Trophoblast cell (in vitro differentiated cells and primary cell): ENCODE data around the gene SLC25A33. TPM values are rescaled to one million over a fixed set of nuclear protein-coding genes. Genes with fewer than 3 reads are reported as not detected.

Experiments
- DNase-seq, 2 donors: peaks; one replicate each; pipeline ENCODE4 v3.0.0-alpha.2; 2016
- H2AFZ ChIP-seq: 2 replicates; pipeline ENCODE4 v1.6.1; 2013; ENCODE audit warnings: low read length, moderate library complexity, mild to moderate bottlenecking; ENCODE audit not compliant: insufficient read depth, poor library complexity
- H2AK5ac ChIP-seq: 2 replicates; pipeline ENCODE4 v1.6.1; 2013; ENCODE audit warnings: mild to moderate bottlenecking, low read length
- H2BK120ac ChIP-seq: 2 replicates; pipeline ENCODE4 v1.6.1; 2013; ENCODE audit warnings: low read length, mild to moderate bottlenecking, moderate library complexity; ENCODE audit not compliant: insufficient read depth, poor library complexity
- H2BK12ac ChIP-seq: 2 replicates; pipeline ENCODE4 v1.6.1; 2013; ENCODE audit warnings: mild to moderate bottlenecking, low read length, moderate library complexity
- H2BK5ac ChIP-seq: 2 replicates; pipeline ENCODE4 v1.6.1; 2013; ENCODE audit warnings: low read length, low read depth, moderate library complexity, mild to moderate bottlenecking; ENCODE audit not compliant: poor library complexity
- H3K14ac ChIP-seq: 2 replicates; pipeline ENCODE4 v1.6.1; 2013; ENCODE audit warnings: mild to moderate bottlenecking, low read length
- H3K18ac ChIP-seq: 2 replicates; pipeline ENCODE4 v1.6.1; 2013; ENCODE audit warnings: mild to moderate bottlenecking, low read length
- H3K23ac ChIP-seq: 2 replicates; pipeline ENCODE4 v1.6.1; 2013; ENCODE audit warnings: low read length
- H3K27ac ChIP-seq: 2 replicates; pipeline ENCODE4 v1.5.1; 2013; ENCODE audit warnings: low read depth, mild to moderate bottlenecking, inconsistent platforms, low read length, moderate library complexity
- H3K27me3 ChIP-seq: 2 replicates; pipeline ENCODE4 v1.6.1; 2013; ENCODE audit warnings: inconsistent platforms, mild to moderate bottlenecking, low read length, moderate library complexity; ENCODE audit not compliant: insufficient read depth
- H3K36me3 ChIP-seq, 2 experiments: 1 replicate in 1 of 2; 2 replicates in 1 of 2; pipeline ENCODE4 v1.6.1; 2013; ENCODE audit warnings: low read length in 2 of 2, mild to moderate bottlenecking in 2 of 2, moderate library complexity in 1 of 2; ENCODE audit not compliant: insufficient read depth in 2 of 2, control insufficient read depth in 1 of 2
- H3K4ac ChIP-seq: 2 replicates; pipeline ENCODE4 v1.6.1; 2013; ENCODE audit warnings: low read depth, mild to moderate bottlenecking, low read length, moderate library complexity
- H3K4me1 ChIP-seq, 2 experiments: 1 replicate in 1 of 2; 2 replicates in 1 of 2; pipeline ENCODE4 v1.6.1; 2013; ENCODE audit warnings: low read length in 2 of 2, mild to moderate bottlenecking in 2 of 2, moderate library complexity in 1 of 2; ENCODE audit not compliant: insufficient read depth in 2 of 2, control insufficient read depth in 1 of 2
- H3K4me2 ChIP-seq: 2 replicates; pipeline ENCODE4 v1.6.1; 2013; ENCODE audit warnings: inconsistent platforms, mild to moderate bottlenecking, low read length, moderate library complexity
- H3K4me3 ChIP-seq: 2 replicates; pipeline ENCODE4 v1.5.1; 2013; ENCODE audit warnings: mild to moderate bottlenecking, low read depth, low read length, inconsistent platforms
- H3K79me1 ChIP-seq: one replicate; pipeline ENCODE4 v1.6.1; 2013; ENCODE audit warnings: low read length
- H3K79me2 ChIP-seq: 2 replicates; pipeline ENCODE4 v1.6.1; 2013; ENCODE audit warnings: low read length, mild to moderate bottlenecking; ENCODE audit not compliant: control insufficient read depth, insufficient read depth, poor library complexity
- H3K9ac ChIP-seq: 2 replicates; pipeline ENCODE4 v1.6.1; 2013; ENCODE audit warnings: mild to moderate bottlenecking, low read length
- H3K9me3 ChIP-seq: 2 replicates; pipeline ENCODE4 v1.6.1; 2013; ENCODE audit warnings: low read depth, mild to moderate bottlenecking, control low read depth, inconsistent platforms, low read length; ENCODE audit not compliant: insufficient read depth
- H4K12ac ChIP-seq: 2 replicates; pipeline ENCODE4 v1.6.1; 2013; ENCODE audit warnings: low read depth, mild to moderate bottlenecking, low read length, moderate library complexity
- H4K8ac ChIP-seq: 2 replicates; pipeline ENCODE4 v1.6.1; 2013; ENCODE audit warnings: low read depth, mild to moderate bottlenecking, low read length, moderate library complexity
- H4K91ac ChIP-seq: one replicate; pipeline ENCODE4 v1.6.1; 2013; ENCODE audit warnings: low read depth, mild to moderate bottlenecking, low read length, moderate library complexity
- WGBS: extraction: QIAGEN DNeasy Blood & Tissue Kit; methylation state at CpG from one replicate; pipeline ENCODE4 v1.1.7; 2013; ENCODE audit warnings: missing lambda C conversion rate; ENCODE audit not compliant: insufficient read length, insufficient coverage; ENCODE audit errors: extremely low coverage; 5-methylcytosine and 5-hydroxymethylcytosine counted together
- polyA plus RNA-seq: library from polyadenylated mRNA; stranded (reverse); fragments of 200-250 nt; gene quantifications from 2 replicates; pipeline ENCODE4 v1.2.3, GENCODE V29; 2013

SLC25A33 gene
- 4.8 and 5.0 TPM in 2 replicates for polyA plus RNA-seq

- H3K9me3 ChIP-seq: no peaks in the 10 kb centered on the region
- no peak within 1 kb of the TSS for H2AK5ac ChIP-seq
- H3K36me3 ChIP-seq: no peaks in the 10 kb centered on the region
- H3K27ac ChIP-seq: peak within 1 kb of the TSS; percentile 12
- no peak within 1 kb of the TSS for H2BK5ac ChIP-seq
- no peak within 1 kb of the TSS for H2BK120ac ChIP-seq
- peak within 1 kb of the TSS; percentile 5 for H4K8ac ChIP-seq
- no peaks in the 10 kb centered on the region for H3K27me3 ChIP-seq
- H4K12ac ChIP-seq: no peak within 1 kb of the TSS
- H3K79me1 ChIP-seq: peaks cover 4% of the 10 kb centered on the region
- peak within 1 kb of the TSS; percentile 1 for H3K4ac ChIP-seq
- WGBS: no CpG with 5 or more reads among the region's 92 CpGs
- H3K23ac ChIP-seq: peak within 1 kb of the TSS; percentile 87
- H3K4me1 ChIP-seq: peaks cover 6 to 15% of the 10 kb centered on the region in 2 experiments
- H3K4me2 ChIP-seq: peak within 1 kb of the TSS; percentile 100
- peak within 1 kb of the TSS; percentile 0 for H3K14ac ChIP-seq
- H2BK12ac ChIP-seq: no peak within 1 kb of the TSS
- H3K79me2 ChIP-seq: peaks cover 6% of the 10 kb centered on the region
- peak within 1 kb of the TSS; percentile 26 for H3K18ac ChIP-seq
- peak; percentile 96 to 99 for DNase-seq
- H4K91ac ChIP-seq: no peak within 1 kb of the TSS
- peak within 1 kb of the TSS; percentile 85 for H3K9ac ChIP-seq
- peak within 1 kb of the TSS; percentile 54 for H2AFZ ChIP-seq
- H3K4me3 ChIP-seq: peak within 1 kb of the TSS; percentile 86
Observed at GRCh38 chr1:9539165-9539828, at the start of gene SLC25A33. Gene SLC25A33, plus strand, starts transcription at chr1:9539465. Its CDS starts 227 bp downstream, at chr1:9539692.

- H2BK5ac ChIP-seq: no peak overlapping the region
- no peaks in the 10 kb centered on the region for H3K36me3 ChIP-seq
- H3K79me2 ChIP-seq: no peaks in the 10 kb centered on the region
- H4K91ac ChIP-seq: peak overlapping the region; percentile 20
- no peak overlapping the region for H3K9ac ChIP-seq
- H3K4me1 ChIP-seq: peaks cover 2 to 7% of the 10 kb centered on the region in 2 experiments
- H3K4me2 ChIP-seq: no peak overlapping the region
- H3K9me3 ChIP-seq: no peaks in the 10 kb centered on the region
- peaks cover 3% of the 10 kb centered on the region for H3K27me3 ChIP-seq
- DNase-seq: peak; percentile 77 to 92
- WGBS: no CpG with 5 or more reads among the region's 20 CpGs
- H3K14ac ChIP-seq: no peak overlapping the region
- H2BK120ac ChIP-seq: no peak overlapping the region
- H3K18ac ChIP-seq: no peak overlapping the region
- no peak overlapping the region for H2AK5ac ChIP-seq
- no peak overlapping the region for H3K4ac ChIP-seq
- H3K27ac ChIP-seq: no peak overlapping the region
- no peak overlapping the region for H4K8ac ChIP-seq
- no peak overlapping the region for H2BK12ac ChIP-seq
- H2AFZ ChIP-seq: no peak overlapping the region
- H3K23ac ChIP-seq: no peak overlapping the region
- no peaks in the 10 kb centered on the region for H3K79me1 ChIP-seq
- H4K12ac ChIP-seq: no peak overlapping the region
- no peak overlapping the region for H3K4me3 ChIP-seq
Observed at GRCh38 chr1:9490605-9491339, 48.5 kb upstream of the SLC25A33 start.

DNA sequence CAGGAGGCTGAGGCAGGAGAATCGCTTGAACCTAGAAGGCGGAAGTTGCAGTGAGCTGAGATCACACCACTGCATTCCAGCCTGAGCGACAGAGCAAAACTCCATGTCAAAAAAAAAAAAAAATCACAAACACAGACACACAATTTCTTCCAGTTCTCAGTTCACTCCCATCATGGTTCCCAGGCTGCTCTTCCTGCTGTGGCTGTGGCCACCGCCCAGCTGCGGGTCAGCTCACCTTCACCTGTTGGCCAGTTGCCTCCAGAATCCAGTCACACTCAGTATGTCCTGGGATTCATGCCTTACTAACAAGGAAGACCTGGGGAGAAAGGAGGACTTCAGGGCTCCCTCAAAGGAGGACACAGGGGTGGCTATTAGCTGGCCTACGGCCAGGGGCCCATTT lies 45.9 kb upstream of the SLC25A33 start:
- Histone ChIP-seq H3K27me3 (peaks cover 3% of the 10 kb centered on the region), H3K9ac (no peak overlapping the region)

GRCh38 chr1:9494936-9495758 lies 44.1 kb upstream of the SLC25A33 start:
- Histone ChIP-seq H4K91ac (no peak overlapping the region), H2BK5ac (no peak overlapping the region), H3K4me2 (peak overlapping the region; percentile 70), H3K18ac (no peak overlapping the region), H3K79me1 (no peaks in the 10 kb centered on the region), H4K12ac (no peak overlapping the region), H3K27ac (no peak overlapping the region), H4K8ac (no peak overlapping the region), H3K4ac (no peak overlapping the region), H3K23ac (no peak overlapping the region), H3K79me2 (no peaks in the 10 kb centered on the region), H3K14ac (no peak overlapping the region), H2AFZ (peak overlapping the region; percentile 59), H3K4me3 (peak overlapping the region; percentile 46), H3K36me3 (no peaks in the 10 kb centered on the region), H2BK12ac (no peak overlapping the region), H3K27me3 (peaks cover 3% of the 10 kb centered on the region), H2AK5ac (no peak overlapping the region), H2BK120ac (no peak overlapping the region), H3K4me1 (peaks cover 2 to 7% of the 10 kb centered on the region in 2 experiments), H3K9me3 (no peaks in the 10 kb centered on the region), H3K9ac (no peak overlapping the region)
- WGBS: no CpG with 5 or more reads among the region's 48 CpGs
- DNase-seq: peak; percentile 30 to 75

More for the DNA sequence above, 45.9 kb upstream of the SLC25A33 start:
- Histone ChIP-seq H3K4me1 (peaks cover 2 to 7% of the 10 kb centered on the region in 2 experiments), H3K4ac (no peak overlapping the region), H2BK5ac (no peak overlapping the region), H2AFZ (no peak overlapping the region), H4K12ac (no peak overlapping the region), H3K79me2 (no peaks in the 10 kb centered on the region), H2BK12ac (no peak overlapping the region), H3K14ac (no peak overlapping the region), H3K4me3 (no peak overlapping the region), H3K23ac (no peak overlapping the region), H2AK5ac (no peak overlapping the region), H3K27ac (no peak overlapping the region), H3K9me3 (no peaks in the 10 kb centered on the region), H3K18ac (no peak overlapping the region), H4K91ac (no peak overlapping the region), H3K36me3 (no peaks in the 10 kb centered on the region), H2BK120ac (no peak overlapping the region), H3K79me1 (no peaks in the 10 kb centered on the region), H4K8ac (no peak overlapping the region), H3K4me2 (no peak overlapping the region)
- peak; percentile 58 to 72 for DNase-seq
- no CpG with 5 or more reads among the region's 6 CpGs for WGBS
